ENCODE data around the gene TMED7.

DNA sequence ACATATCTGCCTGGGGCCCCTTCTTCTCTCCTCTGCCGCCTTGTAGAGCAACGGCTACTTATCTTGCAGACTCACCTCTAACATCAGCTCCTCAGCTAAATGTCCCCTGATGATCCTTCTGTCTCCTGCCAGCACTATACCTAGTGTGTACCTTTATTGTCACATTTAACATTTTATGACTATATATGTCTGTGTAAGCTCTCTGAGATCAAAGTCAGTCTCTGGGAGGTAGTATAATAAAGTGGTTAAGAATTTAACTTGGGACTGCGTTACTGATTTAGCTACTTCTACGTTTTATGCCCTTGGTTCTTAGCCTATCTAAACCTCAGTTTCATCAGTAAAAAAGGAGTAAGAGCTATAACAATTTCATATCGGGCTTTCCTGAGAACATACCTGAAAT, 2.2 kb downstream of the TMED7 start:
- TF ChIP-seq GABPA (IDR thresholded peaks at IDR 0.05; ENCODE audit: borderline replicate concordance, insufficient read depth, low read length) (no peak), PHF8 (conservative IDR thresholded peaks at IDR 0.05; ENCODE audit: low read depth, low read length) (no peak), JUND (IDR thresholded peaks at IDR 0.05; ENCODE audit: low read length) (no peak)
- TF ChIP-seq, protein P1, sequence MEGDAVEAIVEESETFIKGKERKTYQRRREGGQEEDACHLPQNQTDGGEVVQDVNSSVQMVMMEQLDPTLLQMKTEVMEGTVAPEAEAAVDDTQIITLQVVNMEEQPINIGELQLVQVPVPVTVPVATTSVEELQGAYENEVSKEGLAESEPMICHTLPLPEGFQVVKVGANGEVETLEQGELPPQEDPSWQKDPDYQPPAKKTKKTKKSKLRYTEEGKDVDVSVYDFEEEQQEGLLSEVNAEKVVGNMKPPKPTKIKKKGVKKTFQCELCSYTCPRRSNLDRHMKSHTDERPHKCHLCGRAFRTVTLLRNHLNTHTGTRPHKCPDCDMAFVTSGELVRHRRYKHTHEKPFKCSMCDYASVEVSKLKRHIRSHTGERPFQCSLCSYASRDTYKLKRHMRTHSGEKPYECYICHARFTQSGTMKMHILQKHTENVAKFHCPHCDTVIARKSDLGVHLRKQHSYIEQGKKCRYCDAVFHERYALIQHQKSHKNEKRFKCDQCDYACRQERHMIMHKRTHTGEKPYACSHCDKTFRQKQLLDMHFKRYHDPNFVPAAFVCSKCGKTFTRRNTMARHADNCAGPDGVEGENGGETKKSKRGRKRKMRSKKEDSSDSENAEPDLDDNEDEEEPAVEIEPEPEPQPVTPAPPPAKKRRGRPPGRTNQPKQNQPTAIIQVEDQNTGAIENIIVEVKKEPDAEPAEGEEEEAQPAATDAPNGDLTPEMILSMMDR (IDR thresholded peaks at IDR 0.05; ENCODE audit: control extremely low read depth in 1 of 3, insufficient read depth in 1 of 3, low read depth in 1 of 3, low read length in 3 of 3) = no peak
